HepG2 (cell line): ENCODE data around the gene PATZ1. TPM values are rescaled to one million over a fixed set of nuclear protein-coding genes. Genes with fewer than 3 reads are reported as not detected.

ENCODE experiments used
- BCL3 ChIP-seq: sonication (generic); formaldehyde crosslinking; IDR thresholded peaks from 2 replicates; pipeline ENCODE4 v1.5.1; 2020; ENCODE audit warnings: mild to moderate bottlenecking, missing genetic modification reagents, moderate library complexity
- CEBPZ ChIP-seq: IDR thresholded peaks from 2 replicates; pipeline ENCODE4 v1.6.1; 2012; ENCODE audit warnings: low read length, improper control_type of control experiment
- GTF3A ChIP-seq: sonication (generic); formaldehyde crosslinking; conservative IDR thresholded peaks from 2 replicates; pipeline ENCODE4 v1.4.0; 2020; ENCODE audit warnings: mild to moderate bottlenecking, missing genetic modification reagents
- HNRNPL ChIP-seq: fragments of 200-400 bp; formaldehyde crosslinking; IDR thresholded peaks from 2 replicates; pipeline ENCODE4 v1.6.1; 2017; ENCODE audit warnings: mild to moderate bottlenecking, low read depth, low read length
- IKZF4 ChIP-seq: sonication (generic); formaldehyde crosslinking; IDR thresholded peaks from 2 replicates; pipeline ENCODE4 v1.5.1; 2020; ENCODE audit warnings: borderline replicate concordance, mild to moderate bottlenecking, low read depth, missing genetic modification reagents; ENCODE audit errors: not compliant biosample characterization
- MBD4 ChIP-seq: IDR thresholded peaks from 2 replicates; pipeline ENCODE4 v1.6.1; 2012; ENCODE audit warnings: low read length, inconsistent platforms, borderline replicate concordance
- NFRKB ChIP-seq: fragments of 450-650 bp; IDR thresholded peaks from 2 replicates; pipeline ENCODE4 v1.6.1; 2017
- SCMH1 ChIP-seq: sonication (generic); formaldehyde crosslinking; IDR thresholded peaks from 2 replicates; pipeline ENCODE4 v1.9.0; 2021; ENCODE audit warnings: missing genetic modification reagents, mild to moderate bottlenecking, borderline replicate concordance
- SIN3A ChIP-seq: IDR thresholded peaks from 2 replicates; pipeline ENCODE4 v1.6.1; 2011; ENCODE audit warnings: low read depth, mild to moderate bottlenecking, control low read depth, low read length, borderline replicate concordance
- SMARCE1 ChIP-seq: fragments of 450-650 bp; IDR thresholded peaks from 2 replicates; pipeline ENCODE4 v1.6.1; 2017; ENCODE audit warnings: borderline replicate concordance
- SP140L ChIP-seq: sonication (generic); formaldehyde crosslinking; IDR thresholded peaks from 2 replicates; pipeline ENCODE4 v1.4.0; 2020; ENCODE audit warnings: missing genetic modification reagents, borderline replicate concordance
- ZNF337 ChIP-seq: sonication (generic); formaldehyde crosslinking; IDR thresholded peaks from 2 replicates; pipeline ENCODE4 v1.5.1; 2020; ENCODE audit warnings: missing genetic modification reagents, low read depth, mild to moderate bottlenecking, borderline replicate concordance
- ZNF512 ChIP-seq: sonication (generic); formaldehyde crosslinking; IDR thresholded peaks from 2 replicates; pipeline ENCODE4 v1.4.0; 2020; ENCODE audit warnings: mild to moderate bottlenecking, missing genetic modification reagents
- ZNF556 ChIP-seq: sonication (generic); formaldehyde crosslinking; IDR thresholded peaks from 2 replicates; pipeline ENCODE4 v1.4.0; 2020; ENCODE audit warnings: mild to moderate bottlenecking, missing genetic modification reagents, borderline replicate concordance
- ZNF773 ChIP-seq: sonication (generic); formaldehyde crosslinking; IDR thresholded peaks from 2 replicates; pipeline ENCODE4 v1.4.0; 2020; ENCODE audit warnings: missing genetic modification reagents, borderline replicate concordance
- ZNF879 ChIP-seq: sonication (generic); formaldehyde crosslinking; IDR thresholded peaks from 2 replicates; pipeline ENCODE4 v1.8.1; 2023; ENCODE audit warnings: missing genetic modification reagents
- ZSCAN31 ChIP-seq: sonication (generic); formaldehyde crosslinking; IDR thresholded peaks from 2 replicates; pipeline ENCODE4 v1.5.0; 2020; ENCODE audit warnings: low read depth, mild to moderate bottlenecking, missing genetic modification reagents
- polyA plus RNA-seq, 8 experiments: library from polyadenylated mRNA; depleted of rRNA in 3 of 8; stranded (reverse) in 7 of 8; unstranded in 1 of 8; fragments of >200 nt; fragmentation: Illumina TruSeq in 4 of 8; extraction: Trizol in 4 of 8; gene quantifications; 2 replicates each; pipeline versions ENCODE4 v1.2.1 to v1.2.3, GENCODE V29; 2011 to 2016; ENCODE audit warnings: low read depth in 4 of 8, missing spikeins in 1 of 8, mixed read lengths in 1 of 8; ENCODE audit not compliant: insufficient read depth in 1 of 8
- total RNA-seq, 5 experiments: library from RNA; depleted of rRNA; stranded (reverse); fragments of >200 nt; fragmentation: Illumina TruSeq; extraction: Trizol; gene quantifications; 2 replicates each; pipeline ENCODE4 v1.2.3, GENCODE V29; 2016; ENCODE audit warnings: low read depth in 1 of 5
- TF ChIP-seq, protein P1 (sequence below): sonication (generic); formaldehyde crosslinking; IDR thresholded peaks from 2 replicates; pipeline ENCODE4 v1.5.1; 2020; ENCODE audit warnings: mild to moderate bottlenecking, missing genetic modification reagents, moderate library complexity

Gene PATZ1
- total and polyA plus RNA-seq, 2 of the 13 experiments (the other 11 are each of a cell fraction or from before 2014, with no cell fraction given) = 24.9 to 30.5 TPM

GRCh38 chr22:31343235-31344191 lies 2.6 kb downstream of the PATZ1 start (continued):
- TF ChIP-seq HNRNPL = 0 out of 2 replicates have a peak, but pooled peaks have one; percentile 32
- TF ChIP-seq SCMH1 (CRISPR knock-in tag) = no peak
- TF ChIP-seq CEBPZ = no peak
- TF ChIP-seq IKZF4 (CRISPR knock-in tag) = no peak
- no peak for TF ChIP-seq GTF3A (CRISPR knock-in tag)
- no peak for TF ChIP-seq ZNF879 (CRISPR knock-in tag)
- TF ChIP-seq NFRKB = no peak
- no peak for TF ChIP-seq SP140L (CRISPR knock-in tag)
- TF ChIP-seq, protein P1, sequence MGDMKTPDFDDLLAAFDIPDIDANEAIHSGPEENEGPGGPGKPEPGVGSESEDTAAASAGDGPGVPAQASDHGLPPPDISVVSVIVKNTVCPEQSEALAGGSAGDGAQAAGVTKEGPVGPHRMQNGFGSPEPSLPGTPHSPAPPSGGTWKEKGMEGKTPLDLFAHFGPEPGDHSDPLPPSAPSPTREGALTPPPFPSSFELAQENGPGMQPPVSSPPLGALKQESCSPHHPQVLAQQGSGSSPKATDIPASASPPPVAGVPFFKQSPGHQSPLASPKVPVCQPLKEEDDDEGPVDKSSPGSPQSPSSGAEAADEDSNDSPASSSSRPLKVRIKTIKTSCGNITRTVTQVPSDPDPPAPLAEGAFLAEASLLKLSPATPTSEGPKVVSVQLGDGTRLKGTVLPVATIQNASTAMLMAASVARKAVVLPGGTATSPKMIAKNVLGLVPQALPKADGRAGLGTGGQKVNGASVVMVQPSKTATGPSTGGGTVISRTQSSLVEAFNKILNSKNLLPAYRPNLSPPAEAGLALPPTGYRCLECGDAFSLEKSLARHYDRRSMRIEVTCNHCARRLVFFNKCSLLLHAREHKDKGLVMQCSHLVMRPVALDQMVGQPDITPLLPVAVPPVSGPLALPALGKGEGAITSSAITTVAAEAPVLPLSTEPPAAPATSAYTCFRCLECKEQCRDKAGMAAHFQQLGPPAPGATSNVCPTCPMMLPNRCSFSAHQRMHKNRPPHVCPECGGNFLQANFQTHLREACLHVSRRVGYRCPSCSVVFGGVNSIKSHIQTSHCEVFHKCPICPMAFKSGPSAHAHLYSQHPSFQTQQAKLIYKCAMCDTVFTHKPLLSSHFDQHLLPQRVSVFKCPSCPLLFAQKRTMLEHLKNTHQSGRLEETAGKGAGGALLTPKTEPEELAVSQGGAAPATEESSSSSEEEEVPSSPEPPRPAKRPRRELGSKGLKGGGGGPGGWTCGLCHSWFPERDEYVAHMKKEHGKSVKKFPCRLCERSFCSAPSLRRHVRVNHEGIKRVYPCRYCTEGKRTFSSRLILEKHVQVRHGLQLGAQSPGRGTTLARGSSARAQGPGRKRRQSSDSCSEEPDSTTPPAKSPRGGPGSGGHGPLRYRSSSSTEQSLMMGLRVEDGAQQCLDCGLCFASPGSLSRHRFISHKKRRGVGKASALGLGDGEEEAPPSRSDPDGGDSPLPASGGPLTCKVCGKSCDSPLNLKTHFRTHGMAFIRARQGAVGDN (CRISPR knock-in tag) = peak; percentile 41; the same call in 1 of the 2 replicates
- TF ChIP-seq ZNF512 (CRISPR knock-in tag) = no peak
- TF ChIP-seq ZNF773 (CRISPR knock-in tag) = no peak
- peak; percentile 45; the same call in 1 of the 2 replicates for TF ChIP-seq SIN3A
- TF ChIP-seq SMARCE1 = no peak
- no peak for TF ChIP-seq ZNF556
- no peak for TF ChIP-seq MBD4
- TF ChIP-seq ZSCAN31 = peak; percentile 35; the same call in 1 of the 2 replicates
- no peak for TF ChIP-seq ZNF337 (CRISPR knock-in tag)
- TF ChIP-seq BCL3 = no peak
